ENCODE data around the gene CHRNE.

- no peak for TF ChIP-seq CTCF (IDR thresholded peaks at IDR 0.05)
- no peak for TF ChIP-seq ZFX (IDR thresholded peaks at IDR 0.05; ENCODE audit: borderline replicate concordance)
Observed at GRCh38 chr17:4863321-4863720, 39.6 kb downstream of the CHRNE start.
